ENCODE data around the gene SLC36A2.
"Not testable (repeated sequence)": the region's sequence is repeated elsewhere in the genome, so short reads cannot be mapped to it uniquely, and the experiment has no call there.

SLC36A2 gene

GRCh38 chr5:151347369-151347768 is at the start of gene SLC36A2:
SLC36A2 (minus strand) TSS chr5:151347559; CDS start chr5:151347460, 99 bp downstream.
- DNase-seq, result no peak
- in situ Hi-C loops (cut with MboI; ENCODE audit: low pct_unique_long_range_greater_than_20kb, low sequenced_read_pairs), result no loop called here

GRCh38 chr5:151388960-151389359 is 41.6 kb upstream of the SLC36A2 start:
- no peak for DNase-seq
- in situ Hi-C loops (cut with MboI; ENCODE audit: low pct_unique_long_range_greater_than_20kb, low sequenced_read_pairs), result no loop called here

GRCh38 chr5:151384106-151384505 is 36.7 kb upstream of the SLC36A2 start:
- in situ Hi-C loops (cut with MboI; ENCODE audit: low pct_unique_long_range_greater_than_20kb, low sequenced_read_pairs), result no loop called here
- DNase-seq, result no peak

GRCh38 chr5:151383011-151383410 is 35.7 kb upstream of the SLC36A2 start:
- DNase-seq, result no peak
- in situ Hi-C loops (cut with MboI; ENCODE audit: low pct_unique_long_range_greater_than_20kb, low sequenced_read_pairs), result no loop called here

GRCh38 chr5:151382576-151382975 is 35.2 kb upstream of the SLC36A2 start:
- in situ Hi-C loops (cut with MboI; ENCODE audit: low pct_unique_long_range_greater_than_20kb, low sequenced_read_pairs), result no loop called here
- DNase-seq, result no peak

GRCh38 chr5:151381899-151382298 is 34.5 kb upstream of the SLC36A2 start:
- in situ Hi-C loops (cut with MboI; ENCODE audit: low pct_unique_long_range_greater_than_20kb, low sequenced_read_pairs), result no loop called here
- DNase-seq, result no peak

- in situ Hi-C loops (cut with MboI; ENCODE audit: low pct_unique_long_range_greater_than_20kb, low sequenced_read_pairs), result no loop called here
Measured at GRCh38 chr5:151378616-151379015, 31.3 kb upstream of the SLC36A2 start.

GRCh38 chr5:151374539-151374938 is 27.2 kb upstream of the SLC36A2 start:
- in situ Hi-C loops (cut with MboI; ENCODE audit: low pct_unique_long_range_greater_than_20kb, low sequenced_read_pairs), result no loop called here
- no peak for DNase-seq

More at GRCh38 chr5:151378616-151379015, 31.3 kb upstream of the SLC36A2 start:
- DNase-seq, result no peak

- in situ Hi-C loops (cut with MboI; ENCODE audit: low pct_unique_long_range_greater_than_20kb, low sequenced_read_pairs); DNase-seq: not testable (repeated sequence)
Measured at GRCh38 chr5:151367038-151367437, 19.7 kb upstream of the SLC36A2 start.

- no peak for DNase-seq
- in situ Hi-C loops (cut with MboI; ENCODE audit: low pct_unique_long_range_greater_than_20kb, low sequenced_read_pairs), result no loop called here
Measured at GRCh38 chr5:151363673-151364072, 16.3 kb upstream of the SLC36A2 start.

- DNase-seq, result no peak
- in situ Hi-C loops (cut with MboI; ENCODE audit: low pct_unique_long_range_greater_than_20kb, low sequenced_read_pairs), result no loop called here
Measured at GRCh38 chr5:151362970-151363369, 15.6 kb upstream of the SLC36A2 start.

GRCh38 chr5:151359391-151359790 is 12.0 kb upstream of the SLC36A2 start:
- DNase-seq, result no peak

GRCh38 chr5:151357792-151358191 is 10.4 kb upstream of the SLC36A2 start:
- in situ Hi-C loops (cut with MboI; ENCODE audit: low pct_unique_long_range_greater_than_20kb, low sequenced_read_pairs), result no loop called here
- no peak for DNase-seq

More at GRCh38 chr5:151359391-151359790, 12.0 kb upstream of the SLC36A2 start:
- in situ Hi-C loops (cut with MboI; ENCODE audit: low pct_unique_long_range_greater_than_20kb, low sequenced_read_pairs), result no loop called here

GRCh38 chr5:151357097-151357496 is 9.7 kb upstream of the SLC36A2 start:
- in situ Hi-C loops (cut with MboI; ENCODE audit: low pct_unique_long_range_greater_than_20kb, low sequenced_read_pairs), result no loop called here
- DNase-seq, result no peak

GRCh38 chr5:151351671-151352070 is 4.3 kb upstream of the SLC36A2 start:
- in situ Hi-C loops (cut with MboI; ENCODE audit: low pct_unique_long_range_greater_than_20kb, low sequenced_read_pairs), result no loop called here
- DNase-seq, result no peak

GRCh38 chr5:151348789-151349188 is 1.4 kb upstream of the SLC36A2 start:
- in situ Hi-C loops (cut with MboI; ENCODE audit: low pct_unique_long_range_greater_than_20kb, low sequenced_read_pairs), result no loop called here
- DNase-seq, result no peak

- DNase-seq, result no peak
- in situ Hi-C loops (cut with MboI; ENCODE audit: low pct_unique_long_range_greater_than_20kb, low sequenced_read_pairs), result no loop called here
Measured at GRCh38 chr5:151345808-151346478, 1.4 kb downstream of the SLC36A2 start.

GRCh38 chr5:151345187-151345807 is 2.1 kb downstream of the SLC36A2 start:
- in situ Hi-C loops (cut with MboI; ENCODE audit: low pct_unique_long_range_greater_than_20kb, low sequenced_read_pairs), result no loop called here

GRCh38 chr5:151344088-151344487 is 3.3 kb downstream of the SLC36A2 start:
- no peak for DNase-seq
- in situ Hi-C loops (cut with MboI; ENCODE audit: low pct_unique_long_range_greater_than_20kb, low sequenced_read_pairs), result no loop called here

More at GRCh38 chr5:151345187-151345807, 2.1 kb downstream of the SLC36A2 start:
- DNase-seq, result no peak

- DNase-seq, result no peak
- in situ Hi-C loops (cut with MboI; ENCODE audit: low pct_unique_long_range_greater_than_20kb, low sequenced_read_pairs), result no loop called here
Measured at GRCh38 chr5:151340004-151340403, 7.4 kb downstream of the SLC36A2 start.

GRCh38 chr5:151338734-151339133 is 8.6 kb downstream of the SLC36A2 start:
- in situ Hi-C loops (cut with MboI; ENCODE audit: low pct_unique_long_range_greater_than_20kb, low sequenced_read_pairs), result no loop called here
- no peak for DNase-seq

Data from KBM-7 (cell line).